BJ (cell line): ENCODE data around the gene POU2F1. TPM values are rescaled to one million over a fixed set of nuclear protein-coding genes. Genes with fewer than 3 reads are reported as not detected.

ENCODE experiments used
- CTCF ChIA-PET: fragments of 350-600 bp; formaldehyde crosslinking; extraction: SDS; loops from one replicate; lab custom pipeline; 2021; ENCODE audit warnings: antibody characterized with exemption, inconsistent platforms; lab: Yijun Ruan, JAX
- POLR2A ChIA-PET: fragments of 300-600 bp; sonication (Branson Sonifier 250); formaldehyde crosslinking; extraction: SDS; loops from one replicate; lab custom pipeline; 2021; ENCODE audit warnings: antibody characterized with exemption; lab: Charles Lee
- DNase-seq: peaks from one replicate; pipeline ENCODE4 v3.0.0-alpha.2; 2011; ENCODE audit warnings: low read depth
- H3K27me3 ChIP-seq: 2 replicates; pipeline ENCODE4 v1.6.0; 2011; ENCODE audit warnings: low read length; ENCODE audit not compliant: control insufficient read depth, insufficient read depth
- H3K36me3 ChIP-seq: 2 replicates; pipeline ENCODE4 v1.5.1; 2011; ENCODE audit warnings: low read length; ENCODE audit not compliant: control insufficient read depth, insufficient read depth
- H3K4me3 ChIP-seq: 2 replicates; pipeline ENCODE4 v1.5.1; 2011; ENCODE audit warnings: low read depth, mild to moderate bottlenecking, control low read depth, low read length
- polyA plus RNA-seq: library from polyadenylated mRNA; depleted of rRNA; stranded (reverse); fragments of >200 nt; gene quantifications from 2 replicates; pipeline ENCODE4 v1.2.3, GENCODE V29; 2011
- TF ChIP-seq, protein P1 (sequence below): IDR thresholded peaks from 2 replicates; pipeline ENCODE4 v1.5.1; 2011; ENCODE audit warnings: low read depth, mild to moderate bottlenecking, control low read depth, inconsistent platforms, low read length, moderate library complexity; ENCODE audit not compliant: insufficient read depth

The POU2F1 gene
- polyA plus RNA-seq, 1 experiment = 4.6 TPM

DNA sequence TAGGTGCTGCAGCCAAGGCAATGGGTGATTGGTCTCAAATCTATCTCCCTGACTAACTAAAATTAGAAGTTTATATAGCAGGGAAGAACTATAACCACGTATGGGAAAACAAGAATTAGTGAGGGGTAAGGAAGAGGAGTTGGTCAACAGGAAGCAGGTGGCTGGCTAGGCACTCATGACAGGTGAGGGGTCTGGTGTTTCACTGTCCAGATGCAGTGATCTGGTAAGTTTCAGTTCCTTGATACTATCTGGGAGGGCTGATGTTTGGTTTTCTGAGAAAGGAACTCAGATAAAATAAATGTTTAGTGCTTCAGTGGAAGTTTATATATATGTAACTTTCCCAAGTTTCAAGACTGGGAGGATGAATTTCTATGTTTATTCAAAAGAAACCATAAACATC, 11.6 kb upstream of the POU2F1 start:
- no peak for DNase-seq
- Histone ChIP-seq H3K36me3 (no peaks in the 10 kb centered on the region), H3K4me3 (no peak overlapping the region), H3K27me3 (peaks cover 2% of the 10 kb centered on the region; the same call in 1 of the 2 replicates)
- POLR2A ChIA-PET = no interaction called here
- CTCF ChIA-PET = interaction anchor here (0.9 kb wide), 1 partner anchor 12 kb away, joined by 3 read pairs; no protein-coding TSS in a partner anchor
- TF ChIP-seq, protein P1, sequence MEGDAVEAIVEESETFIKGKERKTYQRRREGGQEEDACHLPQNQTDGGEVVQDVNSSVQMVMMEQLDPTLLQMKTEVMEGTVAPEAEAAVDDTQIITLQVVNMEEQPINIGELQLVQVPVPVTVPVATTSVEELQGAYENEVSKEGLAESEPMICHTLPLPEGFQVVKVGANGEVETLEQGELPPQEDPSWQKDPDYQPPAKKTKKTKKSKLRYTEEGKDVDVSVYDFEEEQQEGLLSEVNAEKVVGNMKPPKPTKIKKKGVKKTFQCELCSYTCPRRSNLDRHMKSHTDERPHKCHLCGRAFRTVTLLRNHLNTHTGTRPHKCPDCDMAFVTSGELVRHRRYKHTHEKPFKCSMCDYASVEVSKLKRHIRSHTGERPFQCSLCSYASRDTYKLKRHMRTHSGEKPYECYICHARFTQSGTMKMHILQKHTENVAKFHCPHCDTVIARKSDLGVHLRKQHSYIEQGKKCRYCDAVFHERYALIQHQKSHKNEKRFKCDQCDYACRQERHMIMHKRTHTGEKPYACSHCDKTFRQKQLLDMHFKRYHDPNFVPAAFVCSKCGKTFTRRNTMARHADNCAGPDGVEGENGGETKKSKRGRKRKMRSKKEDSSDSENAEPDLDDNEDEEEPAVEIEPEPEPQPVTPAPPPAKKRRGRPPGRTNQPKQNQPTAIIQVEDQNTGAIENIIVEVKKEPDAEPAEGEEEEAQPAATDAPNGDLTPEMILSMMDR = no peak

DNA sequence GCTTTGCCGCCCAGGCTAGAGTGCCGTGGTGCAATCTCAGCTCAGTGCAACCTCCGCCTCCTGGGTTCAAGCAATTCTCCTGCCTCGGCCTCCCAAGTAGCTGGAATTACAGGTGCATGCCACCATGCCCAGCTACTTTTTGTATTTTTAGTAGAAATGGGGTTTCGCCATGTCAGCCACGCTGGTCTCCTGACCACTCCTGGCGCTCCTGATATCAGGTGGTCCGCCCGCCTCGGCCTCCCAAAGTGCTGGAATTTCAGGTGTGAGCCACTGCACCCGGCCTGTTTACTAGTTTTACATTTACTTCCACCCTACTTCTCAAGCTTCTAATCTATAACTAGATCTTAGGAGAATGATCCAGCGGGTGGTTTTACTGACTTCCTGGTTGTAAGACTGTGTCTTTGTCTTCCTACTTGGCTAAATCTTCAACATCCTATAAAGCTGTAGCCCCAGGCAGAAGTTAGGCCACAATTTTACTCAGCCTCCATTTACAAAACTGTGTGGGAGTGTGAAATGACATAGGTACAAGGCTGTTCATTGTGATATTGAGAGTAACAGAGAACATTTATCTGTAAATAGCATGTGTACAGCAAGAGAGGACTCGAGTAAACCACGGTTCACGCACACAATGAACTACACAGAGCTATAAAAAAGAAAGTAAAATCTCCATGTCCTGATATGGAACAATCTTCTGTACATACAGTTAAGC, 9.6 kb upstream of the POU2F1 start:
- CTCF ChIA-PET = interaction anchor here (0.6 to 1.0 kb wide), 4 partner anchors 9 to 322 kb away, joined by 3 to 4 read pairs (median 3); no protein-coding TSS in a partner anchor
- H3K36me3 ChIP-seq = no peaks in the 10 kb centered on the region
- peaks cover 2% of the 10 kb centered on the region; the same call in 1 of the 2 replicates for H3K27me3 ChIP-seq
- POLR2A ChIA-PET = no interaction called here
- no peak for DNase-seq
- TF ChIP-seq, protein P1 = no peak
- H3K4me3 ChIP-seq = no peak overlapping the region

DNA sequence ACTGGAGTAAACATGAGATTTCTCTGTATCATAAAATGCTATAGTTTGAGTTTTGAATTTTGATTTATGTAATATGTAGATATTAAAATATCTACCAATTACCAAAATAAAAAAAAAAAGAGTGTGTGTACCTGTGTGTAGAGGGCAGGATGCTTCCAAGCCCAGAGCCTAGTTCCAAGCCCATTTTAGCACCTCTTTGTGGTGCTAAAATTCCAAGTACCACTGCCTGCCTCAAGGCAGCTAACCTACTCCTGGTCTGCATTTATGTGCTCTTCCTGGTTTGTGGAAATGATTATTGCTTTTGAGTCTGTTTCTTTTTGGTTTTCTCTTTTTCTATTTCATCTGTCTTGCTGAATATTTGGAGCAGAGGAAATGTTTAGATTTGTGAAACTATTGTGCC, 8.7 kb upstream of the POU2F1 start:
- Histone ChIP-seq H3K36me3 (no peaks in the 10 kb centered on the region), H3K27me3 (peaks cover 2% of the 10 kb centered on the region; the same call in 1 of the 2 replicates), H3K4me3 (no peak overlapping the region)
- TF ChIP-seq, protein P1 = no peak
- no peak for DNase-seq
- ChIA-PET CTCF (no interaction called here), POLR2A (no interaction called here)

DNA sequence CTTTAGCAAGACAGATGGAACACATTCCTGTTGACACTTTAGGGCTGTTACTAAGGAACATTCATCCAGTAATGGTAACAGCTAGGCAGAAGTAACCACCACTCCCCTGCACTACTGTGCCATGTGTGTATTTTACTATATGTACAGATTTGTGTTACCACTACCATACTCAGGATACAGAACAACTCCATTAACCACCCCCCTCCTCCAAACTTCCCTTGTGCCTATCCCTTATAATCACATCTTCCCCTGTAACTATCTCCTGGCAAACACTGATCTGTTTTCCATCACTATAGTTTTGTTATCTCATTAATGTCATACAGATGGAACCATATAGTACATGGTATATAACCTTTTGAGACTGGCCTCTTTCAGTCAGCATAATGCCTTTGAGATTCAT, 3.9 kb upstream of the POU2F1 start:
- ChIA-PET CTCF (no interaction called here), POLR2A (no interaction called here)
- Histone ChIP-seq H3K27me3 (no peaks in the 10 kb centered on the region), H3K36me3 (no peaks in the 10 kb centered on the region), H3K4me3 (no peak overlapping the region)
- TF ChIP-seq, protein P1 = no peak
- no peak for DNase-seq

DNA sequence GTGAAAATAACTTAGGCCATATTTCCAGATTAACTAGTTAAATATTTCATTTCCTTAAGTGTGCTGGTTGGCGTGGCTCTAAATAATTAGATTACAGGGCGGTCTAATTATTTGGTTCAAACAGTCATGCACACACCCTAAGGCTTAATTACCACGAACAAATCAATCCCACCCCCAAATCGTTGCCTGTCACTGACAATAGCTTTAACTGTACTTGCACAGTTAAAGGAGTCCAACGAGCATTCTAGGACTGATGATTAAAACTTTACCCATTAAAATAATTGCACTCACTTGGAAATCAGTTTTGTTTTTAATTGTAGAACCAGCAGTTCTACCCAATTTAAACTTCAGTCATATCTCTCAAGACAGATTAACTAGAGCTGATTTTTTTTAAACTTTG, 1.5 kb upstream of the POU2F1 start:
- POLR2A ChIA-PET = no interaction called here
- Histone ChIP-seq H3K4me3 (no peak overlapping the region), H3K27me3 (no peaks in the 10 kb centered on the region), H3K36me3 (no peaks in the 10 kb centered on the region)
- DNase-seq = no peak
- CTCF ChIA-PET = interaction anchor here (0.7 to 1.7 kb wide), 4 partner anchors 160 to 314 kb away, joined by 3 to 6 read pairs (median 3); no protein-coding TSS in a partner anchor
- TF ChIP-seq, protein P1 = no peak
